NCI-H2196 treated with DMSO at 0.1 percent for 48 hours (cell line): ENCODE measurements around the gene CROCC.
"Not testable (repeated sequence)": the region's sequence is repeated elsewhere in the genome, so short reads cannot be mapped to it uniquely, and the experiment has no call there.

Experiments
- DNase-seq: peaks from one replicate; lab custom pipeline; 2025; ENCODE audit not compliant: unreplicated experiment; lab: John Stamatoyannopoulos, UW

CROCC gene

GRCh38 chr1:16936580-16936979 is 14.8 kb downstream of the CROCC start:
- not testable (repeated sequence) for DNase-seq

GRCh38 chr1:16938351-16939321 is 16.9 kb downstream of the CROCC start:
- DNase-seq = no peak

- DNase-seq = not testable (repeated sequence)
Measured at GRCh38 chr1:16939386-16940180, 17.9 kb downstream of the CROCC start.

GRCh38 chr1:16944038-16944437 is 22.3 kb downstream of the CROCC start:
- no peak for DNase-seq

GRCh38 chr1:16945512-16945911 is 23.8 kb downstream of the CROCC start:
- not testable (repeated sequence) for DNase-seq

GRCh38 chr1:16946185-16946584 is 24.5 kb downstream of the CROCC start:
- not testable (repeated sequence) for DNase-seq

GRCh38 chr1:16946646-16947045 is 24.9 kb downstream of the CROCC start:
- DNase-seq = no peak

- DNase-seq = not testable (repeated sequence)
Measured at GRCh38 chr1:16948282-16948891, 26.7 kb downstream of the CROCC start.

- not testable (repeated sequence) for DNase-seq
Measured at GRCh38 chr1:16949026-16949425, 27.3 kb downstream of the CROCC start.

- not testable (repeated sequence) for DNase-seq
Measured at GRCh38 chr1:16952376-16952775, 30.6 kb downstream of the CROCC start.

GRCh38 chr1:16954579-16954978 is 32.8 kb downstream of the CROCC start:
- DNase-seq = no peak

- no peak for DNase-seq
Measured at GRCh38 chr1:16955186-16955585, 33.5 kb downstream of the CROCC start.

GRCh38 chr1:16956775-16957174 is 35.0 kb downstream of the CROCC start:
- DNase-seq = no peak

GRCh38 chr1:16957731-16958130 is 36.0 kb downstream of the CROCC start:
- no peak for DNase-seq

- DNase-seq = no peak
Measured at GRCh38 chr1:16958475-16958874, 36.7 kb downstream of the CROCC start.

GRCh38 chr1:16960560-16961296 is 39.0 kb downstream of the CROCC start:
- peak; percentile 79 for DNase-seq

GRCh38 chr1:16961297-16962133 is 39.8 kb downstream of the CROCC start:
- DNase-seq = no peak

- not testable (repeated sequence) for DNase-seq
Measured at GRCh38 chr1:16964169-16964568, 42.4 kb downstream of the CROCC start.

GRCh38 chr1:16965486-16966067 is 43.8 kb downstream of the CROCC start:
- DNase-seq = no peak
